GM12878 (cell line): ENCODE results near the gene NXF2. TPM values are rescaled to one million over a fixed set of nuclear protein-coding genes. Genes with fewer than 3 reads are reported as not detected.
"Not testable (repeated sequence)": the region's sequence is repeated elsewhere in the genome, so short reads cannot be mapped to it uniquely, and the experiment has no call there.

Experiments
- ATAC-seq: fragments of 200-7000 bp; cut with Tn5 transposase; 3 replicates; pipeline ENCODE4 v1.9.1; 2020; ENCODE audit warnings: mild to moderate bottlenecking, moderate library complexity
- Bru-seq: library from RNA; stranded (reverse); fragments of 400-500 nt; gene quantifications from one replicate; lab custom pipeline; 2021; lab: Mats Ljungman, UMichigan
- BruChase-seq, 2 experiments: library from RNA; stranded (reverse); fragments of 400-500 nt; gene quantifications; one replicate each; lab custom pipeline; 2021; lab: Mats Ljungman, UMichigan
- BruUV-seq: library from RNA; stranded (reverse); fragments of 400-500 nt; replicated peaks from 2 replicates; lab custom pipeline; 2021; lab: Mats Ljungman, UMichigan
- CTCF ChIA-PET: fragments of 300-600 bp; sonication (Branson Sonifier 250); formaldehyde crosslinking; extraction: SDS; loops from one replicate; lab custom pipeline; 2021; ENCODE audit warnings: inconsistent platforms; lab: Yijun Ruan, JAX
- POLR2A ChIA-PET: fragments of 350-600 bp; formaldehyde crosslinking; extraction: SDS; loops from one replicate; lab custom pipeline; 2021; ENCODE audit warnings: inconsistent platforms; lab: Charles Lee
- RAD21 ChIA-PET: fragments of 300-600 bp; sonication (Branson Sonifier 250); formaldehyde crosslinking; loops from one replicate; lab custom pipeline; 2023; ENCODE audit warnings: antibody characterized with exemption; ENCODE audit not compliant: unreplicated experiment; lab: Charles Lee
- SMC1A ChIA-PET: fragments of 300-600 bp; sonication (Branson Sonifier 250); formaldehyde crosslinking; loops from one replicate; lab custom pipeline; 2023; ENCODE audit not compliant: unreplicated experiment, uncharacterized antibody; lab: Charles Lee
- DNase-seq: peaks from one replicate; pipeline ENCODE4 v3.0.0-alpha.2; 2011; ENCODE audit warnings: low read depth, low spot score
- FAIRE-seq: peaks from 3 replicates; lab custom pipeline; 2011; peaks lifted over from hg19 to GRCh38; lab: Jason Lieb, UNC
- H2AFZ ChIP-seq: 2 replicates; pipeline ENCODE4 v1.6.0; 2011; ENCODE audit warnings: low read depth, low read length, control low read depth; ENCODE audit not compliant: control insufficient read depth
- H3K27ac ChIP-seq: 2 replicates; pipeline ENCODE4 v1.5.1; 2011; ENCODE audit warnings: control low read depth; ENCODE audit not compliant: control insufficient read depth, insufficient read depth
- H3K27me3 ChIP-seq, 2 experiments: replicated peaks in 1 of 2; 2 replicates each; pipeline versions ENCODE4 v1.6.0 to v1.6.1; 2011; ENCODE audit warnings: low read length in 1 of 2; ENCODE audit not compliant: control insufficient read depth in 2 of 2, insufficient read depth in 2 of 2
- H3K36me3 ChIP-seq, 2 experiments: 2 replicates each; pipeline ENCODE4 v1.5.1; 2011; ENCODE audit warnings: low read length in 1 of 2; ENCODE audit not compliant: control insufficient read depth in 2 of 2, insufficient read depth in 2 of 2
- H3K4me1 ChIP-seq: 2 replicates; pipeline ENCODE4 v1.6.1; 2011; ENCODE audit warnings: mild to moderate bottlenecking, low read length, moderate library complexity, mixed read lengths; ENCODE audit not compliant: control insufficient read depth, insufficient read depth
- H3K4me2 ChIP-seq: 2 replicates; pipeline ENCODE4 v1.6.0; 2011; ENCODE audit warnings: control low read depth; ENCODE audit not compliant: control insufficient read depth, insufficient read depth
- H3K4me3 ChIP-seq: fragments of 200-600 bp; sonication (generic); 2 replicates; pipeline ENCODE4 v1.5.1; 2016
- H3K79me2 ChIP-seq: 2 replicates; pipeline ENCODE4 v1.6.0; 2011; ENCODE audit warnings: low read length; ENCODE audit not compliant: control insufficient read depth, insufficient read depth
- H3K9ac ChIP-seq: 2 replicates; pipeline ENCODE4 v1.8.0; 2011; ENCODE audit warnings: low read length, control low read depth, mixed read lengths; ENCODE audit not compliant: control insufficient read depth, insufficient read depth
- H3K9me3 ChIP-seq: replicated peaks from 3 replicates; pipeline ENCODE4 v1.5.1; 2011; ENCODE audit warnings: mild to moderate bottlenecking, low read length; ENCODE audit not compliant: control insufficient read depth, insufficient read depth
- H4K20me1 ChIP-seq: 2 replicates; pipeline ENCODE4 v1.6.0; 2011; ENCODE audit not compliant: control insufficient read depth, insufficient read depth
- WGBS: methylation state at CpG from one replicate; pipeline ENCODE4 v1.1.6; 2016; ENCODE audit warnings: low lambda C conversion rate; ENCODE audit not compliant: insufficient replicate concordance, insufficient coverage; ENCODE audit errors: missing lambda C conversion rate; 5-methylcytosine and 5-hydroxymethylcytosine counted together
- in situ Hi-C: fragments of 300-500 bp; cut with MboI; formaldehyde crosslinking; loops from 9 replicates; pipeline ENCODE4 v1.14.3; 2018; ENCODE audit warnings: mixed read lengths
- intact Hi-C: fragments of 100-400 bp; cut with micrococcal nuclease; formaldehyde crosslinking; loops from one replicate; pipeline ENCODE4 v1.14.2; 2022; ENCODE audit not compliant: unreplicated experiment
- long read RNA-seq, 2 experiments: library from polyadenylated mRNA; unstranded; transcript quantifications; one replicate each; pipeline ENCODE4 v2.0.0, GENCODE V29; 2019 to 2020
- polyA minus RNA-seq, 3 experiments: library from RNA; depleted of rRNA, polyadenylated mRNA; stranded (reverse); fragments of >200 nt; gene quantifications; 2 replicates each; pipeline ENCODE4 v1.2.3, GENCODE V29; 2011
- polyA plus RNA-seq, 11 experiments: library from polyadenylated mRNA; depleted of rRNA in 4 of 11; unstranded in 6 of 11; stranded (reverse) in 5 of 11; fragments of >200 nt; fragmentation: Nextera tagmentation in 4 of 11; fragmentation: Illumina TruSeq in 1 of 11; extraction: Ambion mirVana in 4 of 11; extraction: Trizol in 1 of 11; gene quantifications; 1 replicate in 1 of 11; 2 replicates in 10 of 11; pipeline versions ENCODE4 v1.2.1 to v1.2.3, GENCODE V29; 2011 to 2016; ENCODE audit warnings: inconsistent platforms in 2 of 11, missing spikeins in 2 of 11, low read depth in 1 of 11
- total RNA-seq, 4 experiments: library from RNA; depleted of rRNA in 3 of 4; stranded (reverse); fragments of >200 nt in 3 of 4; fragmentation: Illumina TruSeq in 1 of 4; extraction: Trizol in 1 of 4; gene quantifications; 2 replicates each; pipeline versions ENCODE4 v1.2.1 to v1.2.3, GENCODE V29; 2013 to 2021

The NXF2 gene
- not detected in 2 replicates for total RNA-seq (2013; cell fraction: nucleolus; rRNA removed)
- not detected in 2 replicates for total RNA-seq (2014; rRNA removed)
- not detected in 2 replicates for total RNA-seq (2014; rRNA removed; fragmentation: Illumina TruSeq; extraction: Trizol)
- total RNA-seq (2021), result not detected in 2 replicates
- polyA plus RNA-seq (2011; ENCODE audit: low read depth), result not detected
- not detected in 2 replicates for polyA plus RNA-seq (2011; rRNA removed)
- not detected in 2 replicates for polyA plus RNA-seq (2011; cell fraction: cytosol; rRNA removed)
- polyA plus RNA-seq (2011; cell fraction: nucleus; rRNA removed), result not detected in 2 replicates
- polyA plus RNA-seq (2012), result not detected in 2 replicates
- polyA plus RNA-seq (2014; fragmentation: Illumina TruSeq; extraction: Trizol), result not detected in 2 replicates
- not detected for polyA plus RNA-seq (2014; fragmentation: Nextera tagmentation; extraction: Ambion mirVana)
- polyA plus RNA-seq (2014; rRNA removed), result not detected in 2 replicates
- not detected for polyA plus RNA-seq (2016; fragmentation: Nextera tagmentation; extraction: Ambion mirVana)
- not detected in 2 replicates for polyA minus RNA-seq (2011; rRNA and poly(A)+ RNA removed)
- polyA minus RNA-seq (2011; cell fraction: cytosol; rRNA and poly(A)+ RNA removed), result not detected in 2 replicates
- polyA minus RNA-seq (2011; cell fraction: nucleus; rRNA and poly(A)+ RNA removed), result not detected in 2 replicates
- Bru-seq, nascent RNA, result not detected
- not detected for BruChase-seq, experiment 1, labeled RNA remaining after a 6-hour chase
- percentile 0 among the genes with signal in this experiment for BruChase-seq, experiment 2, labeled RNA remaining after a 2-hour chase
- long read RNA-seq, experiment 1, result 0 reads
- long read RNA-seq, experiment 2, result 0 reads

- H3K27me3 ChIP-seq, H4K20me1 ChIP-seq, H3K79me2 ChIP-seq, H3K36me3 ChIP-seq, ATAC-seq, DNase-seq, CTCF ChIA-PET, H3K4me2 ChIP-seq, H2AFZ ChIP-seq, FAIRE-seq, H3K4me1 ChIP-seq, SMC1A ChIA-PET, intact Hi-C loops, H3K9me3 ChIP-seq, BruUV-seq, RAD21 ChIA-PET, H3K9ac ChIP-seq, H3K4me3 ChIP-seq, in situ Hi-C loops, H3K27ac ChIP-seq, POLR2A ChIA-PET: not testable (repeated sequence)
- WGBS, result no CpG with 5 or more reads among the region's 9 CpGs
These were observed at the start of gene NXF2 for GRCh38 chrX:102246893-102247292. TSS of gene NXF2 (plus strand) at chrX:102247167. CDS start at chrX:102307079, 59,912 bp downstream.

- H3K4me3 ChIP-seq, H3K79me2 ChIP-seq, ATAC-seq, H3K27ac ChIP-seq, H3K36me3 ChIP-seq, H3K4me1 ChIP-seq, POLR2A ChIA-PET, BruUV-seq, H3K9ac ChIP-seq, H2AFZ ChIP-seq, FAIRE-seq, in situ Hi-C loops, H4K20me1 ChIP-seq, DNase-seq, H3K9me3 ChIP-seq, H3K27me3 ChIP-seq, SMC1A ChIA-PET, RAD21 ChIA-PET, H3K4me2 ChIP-seq, intact Hi-C loops, CTCF ChIA-PET: not testable (repeated sequence)
- WGBS, result no CpG with 5 or more reads among the region's 5 CpGs
These were observed 39.0 kb upstream of the NXF2 start for GRCh38 chrX:102207940-102208339.

GRCh38 chrX:102214986-102215385 is 32.0 kb upstream of the NXF2 start, which contains the start of gene TCP11X1:
TSS of gene TCP11X1 (plus strand) at chrX:102215301.
- H3K79me2 ChIP-seq, H3K36me3 ChIP-seq, ATAC-seq, H3K4me3 ChIP-seq, BruUV-seq, H4K20me1 ChIP-seq, SMC1A ChIA-PET, FAIRE-seq, H3K9ac ChIP-seq, H3K9me3 ChIP-seq, H3K4me1 ChIP-seq, intact Hi-C loops, H3K4me2 ChIP-seq, H2AFZ ChIP-seq, H3K27ac ChIP-seq, RAD21 ChIA-PET, H3K27me3 ChIP-seq, in situ Hi-C loops, DNase-seq, CTCF ChIA-PET, POLR2A ChIA-PET: not testable (repeated sequence)
- WGBS, result no CpG with 5 or more reads among the region's 15 CpGs
